ENCODE results near the gene OPCML.

OPCML gene

DNA sequence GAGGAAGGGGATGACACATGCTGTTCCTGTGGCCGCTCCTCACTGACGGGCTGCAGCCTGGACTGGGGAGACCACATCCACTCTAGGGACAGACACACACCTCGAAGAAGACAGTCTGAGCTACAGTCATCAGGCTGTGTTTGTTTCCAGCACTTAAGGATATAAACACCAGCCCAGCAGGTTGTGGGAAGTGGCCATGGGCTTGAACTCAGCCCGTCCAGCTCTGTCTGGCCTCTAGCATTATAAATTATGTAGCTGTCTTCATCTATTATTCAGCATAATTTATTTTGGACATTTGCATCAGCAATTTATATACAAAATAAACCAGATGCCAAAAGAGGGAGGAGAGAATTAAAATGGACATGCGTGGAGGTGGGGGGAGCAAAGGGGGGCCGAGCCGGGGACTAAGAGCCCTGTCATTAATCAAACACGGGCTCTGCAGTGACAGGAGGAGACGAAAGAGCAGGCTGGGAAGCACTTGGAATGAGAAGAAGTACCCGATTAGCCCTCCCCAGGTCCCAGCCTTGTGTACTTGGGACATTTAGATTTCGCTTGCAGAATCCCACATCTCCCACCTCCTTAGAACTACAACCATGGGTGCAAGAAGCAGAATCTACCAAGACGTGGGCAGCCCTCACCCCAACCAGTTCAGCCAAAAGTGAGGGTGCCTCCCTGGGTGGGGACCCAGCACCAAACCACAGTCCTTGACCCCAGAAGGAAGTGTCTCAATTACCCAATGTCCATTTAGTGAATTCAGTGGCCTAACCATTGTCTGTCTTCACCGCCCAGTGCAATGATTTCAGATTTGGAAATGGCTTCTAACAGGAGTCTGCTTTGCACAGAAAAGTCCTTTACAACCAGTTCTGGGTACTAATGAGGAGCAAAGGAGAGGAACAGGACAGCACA is 309.6 kb downstream of the OPCML start:
- no peak for FAIRE-seq

DNA sequence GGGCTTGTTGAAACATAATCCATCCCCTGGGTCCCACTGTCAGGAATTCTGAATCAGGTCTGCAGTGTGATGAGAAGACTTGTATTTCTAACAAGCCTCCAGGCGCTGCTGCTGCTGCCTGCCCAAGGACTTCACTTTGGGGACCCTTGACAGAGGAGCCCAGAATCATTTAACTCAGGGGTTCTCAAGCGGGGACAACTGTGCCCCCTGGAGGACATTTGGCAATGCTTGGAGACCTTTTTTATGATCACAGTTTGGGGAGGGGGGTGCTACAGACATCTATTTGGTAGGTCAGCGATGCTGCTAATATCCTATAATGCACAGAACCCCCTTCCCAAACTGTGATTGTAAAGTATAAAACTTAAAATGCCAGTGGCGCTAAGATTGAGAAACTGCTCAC is 312.8 kb downstream of the OPCML start:
- FAIRE-seq, result no peak

DNA sequence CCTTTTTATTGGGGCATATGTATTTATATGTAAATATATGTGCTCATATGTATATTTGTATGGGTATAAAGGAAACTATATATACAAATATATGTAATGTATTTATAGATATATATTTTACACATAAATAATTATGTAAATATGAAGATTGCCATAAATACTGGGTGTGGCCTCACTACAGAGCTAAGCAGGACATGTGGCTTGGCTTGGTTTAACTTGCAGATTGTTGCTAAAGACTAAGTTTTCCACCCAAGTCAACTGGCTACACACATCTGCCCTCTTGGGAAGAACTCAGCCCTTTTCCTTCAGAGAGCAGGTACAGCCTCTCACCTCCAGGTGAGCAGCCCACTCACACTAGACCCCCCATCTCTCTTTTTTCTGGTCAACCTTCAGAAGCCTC is 315.5 kb downstream of the OPCML start:
- no peak for FAIRE-seq

DNA sequence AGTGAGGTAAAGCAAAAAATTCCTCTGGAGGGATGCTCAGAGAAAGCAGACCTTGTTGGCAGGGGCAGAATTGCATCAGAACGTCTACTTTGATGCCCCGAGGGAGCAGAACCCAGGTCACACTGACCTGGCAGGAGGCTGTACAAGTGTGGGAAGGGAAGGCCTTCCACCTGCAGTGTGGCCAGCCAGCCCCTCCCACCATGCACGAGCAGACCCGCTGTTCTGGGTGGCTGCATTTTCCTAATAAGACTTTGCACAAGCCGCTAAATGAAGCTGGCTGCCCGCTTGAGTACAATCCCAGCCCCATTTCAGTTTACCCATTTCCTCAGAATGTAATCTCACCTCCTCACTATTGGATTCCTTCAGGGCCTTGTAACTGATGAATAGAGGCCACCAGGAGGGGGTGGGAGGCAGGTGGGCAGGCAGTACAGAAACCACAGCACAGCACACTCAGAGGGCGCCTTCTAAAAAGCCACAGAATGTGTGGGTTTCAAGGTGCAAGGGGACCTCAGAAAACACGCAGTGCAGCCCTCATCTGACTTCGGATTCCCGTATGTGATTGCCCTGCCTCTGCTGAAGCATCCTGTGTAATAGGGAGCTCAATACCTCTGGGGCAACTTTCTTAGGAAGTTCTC is 316.6 kb downstream of the OPCML start:
- FAIRE-seq, result no peak

DNA sequence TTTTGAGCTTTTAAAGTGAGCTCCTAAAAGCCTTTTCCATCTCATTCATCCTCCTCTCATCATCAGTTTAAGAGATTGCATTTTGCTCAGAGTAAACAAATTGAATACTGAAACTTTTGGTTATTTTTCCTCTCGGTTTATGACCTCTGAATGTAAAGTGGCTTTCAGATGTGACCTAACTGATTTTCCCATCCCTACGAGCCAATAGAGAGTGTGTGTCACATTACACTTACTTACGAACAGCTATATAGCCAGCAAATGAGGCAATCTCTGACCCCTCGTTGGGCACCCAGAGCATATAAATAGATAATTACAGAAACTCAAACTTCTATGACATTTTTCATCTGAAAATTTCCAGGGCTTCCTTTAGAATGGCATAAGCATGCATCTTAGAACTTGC is 317.7 kb downstream of the OPCML start:
- FAIRE-seq, result no peak

DNA sequence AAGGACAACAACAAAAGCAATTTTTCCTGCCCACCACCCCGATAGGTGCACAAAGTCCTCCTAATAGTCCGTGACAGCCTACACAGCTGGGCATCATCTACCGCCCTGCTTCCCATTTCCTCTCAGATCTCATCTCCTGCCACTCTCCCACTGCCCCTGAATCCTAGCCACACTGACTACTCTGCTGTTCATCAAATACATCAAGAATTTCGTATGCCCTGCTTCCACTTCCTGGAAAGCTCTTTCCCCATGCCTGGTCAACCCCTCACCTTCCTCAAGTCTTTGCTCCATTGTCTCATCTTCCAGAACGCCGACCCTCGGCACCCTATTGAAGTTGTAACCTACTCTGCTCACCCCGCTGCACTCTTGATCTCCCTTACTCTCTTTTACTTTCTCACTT is 320.1 kb downstream of the OPCML start:
- FAIRE-seq, result no peak

DNA sequence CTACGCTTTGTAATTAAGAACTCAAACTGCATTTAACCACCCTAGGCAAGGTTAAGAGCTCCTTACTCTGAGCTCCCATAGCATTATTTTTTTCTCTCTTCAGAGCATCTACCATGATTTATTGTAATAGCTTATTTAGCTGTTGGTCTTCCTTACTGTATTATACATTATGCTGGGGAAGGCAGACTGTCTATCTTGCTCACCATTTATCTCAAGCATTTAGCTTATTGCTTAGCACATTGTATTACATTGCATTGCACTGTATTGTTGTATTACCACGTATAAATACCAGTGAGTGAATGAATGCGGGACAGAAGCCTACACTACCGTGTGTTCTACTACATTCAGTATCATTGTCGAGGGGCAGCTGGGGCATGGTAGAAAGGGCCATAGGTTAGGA is 324.3 kb downstream of the OPCML start:
- no peak for FAIRE-seq

DNA sequence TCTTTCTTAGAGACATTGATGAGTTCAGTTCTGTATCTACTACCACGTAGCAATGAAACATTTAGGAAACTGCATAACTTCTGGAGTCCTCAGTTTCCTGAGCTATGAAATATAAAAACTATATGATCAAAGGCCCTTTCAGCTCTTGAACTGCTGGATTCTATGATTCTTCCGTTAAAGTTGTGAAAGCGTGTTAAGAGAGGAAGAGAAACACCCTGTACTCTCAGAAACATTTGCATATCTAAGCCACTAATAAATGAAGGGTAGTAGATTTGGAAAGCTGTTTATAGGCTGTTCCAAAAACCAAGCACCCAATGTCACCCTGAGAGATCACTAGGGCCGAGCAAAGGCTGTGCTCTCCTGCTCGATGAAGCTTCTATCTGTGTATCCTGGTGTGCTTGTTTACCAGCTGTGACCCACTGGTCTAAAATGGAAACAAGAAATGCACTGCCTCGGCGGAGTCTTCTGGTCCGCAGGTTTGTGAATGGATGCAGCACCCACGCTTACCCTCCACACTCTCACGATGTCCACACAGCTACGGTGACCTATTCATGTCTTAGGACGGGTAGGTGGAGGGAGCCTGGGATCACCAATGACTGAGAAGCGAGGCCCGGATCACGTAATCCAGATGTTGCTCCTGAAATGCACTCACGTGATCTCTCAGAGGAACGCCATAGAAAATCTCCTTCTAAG is 325.8 kb downstream of the OPCML start:
- no peak for FAIRE-seq

DNA sequence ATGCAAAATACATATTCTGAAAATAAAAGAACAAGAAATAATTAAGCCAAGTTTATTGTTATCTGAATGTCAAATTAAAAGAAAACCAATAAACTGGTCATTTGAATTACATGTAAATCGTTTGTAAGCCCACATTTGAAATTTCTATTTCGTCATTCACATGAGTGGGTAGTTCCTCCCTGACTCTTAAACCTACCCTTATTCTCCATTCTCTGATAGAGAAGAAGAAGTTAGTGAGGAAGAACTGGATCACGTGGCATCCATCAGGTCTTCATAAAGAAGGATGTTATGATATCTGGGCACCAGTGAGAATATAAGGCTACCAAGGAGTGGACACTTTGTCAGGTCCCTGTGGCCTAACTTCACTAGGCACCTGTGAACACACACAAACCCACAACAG is 328.1 kb downstream of the OPCML start:
- no peak for FAIRE-seq

DNA sequence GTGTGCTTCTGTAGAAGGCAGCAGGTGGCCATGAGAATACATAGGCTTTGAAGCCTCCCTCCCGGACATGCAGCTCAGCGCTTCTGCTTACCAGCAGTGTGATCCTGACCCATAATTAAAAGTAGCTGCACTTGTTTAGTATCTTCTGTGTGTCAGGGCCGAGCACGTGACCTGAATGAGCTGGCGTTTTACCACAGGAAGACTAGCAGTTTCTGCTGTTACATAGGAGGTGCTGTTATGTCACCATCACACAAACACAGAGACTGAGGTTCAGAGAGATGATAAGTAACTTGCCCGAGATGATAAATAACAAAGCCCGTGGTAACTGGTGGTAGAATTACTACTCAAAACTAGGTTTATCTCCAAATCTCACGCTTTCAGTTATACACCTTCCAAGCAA is 329.5 kb downstream of the OPCML start:
- no peak for FAIRE-seq

DNA sequence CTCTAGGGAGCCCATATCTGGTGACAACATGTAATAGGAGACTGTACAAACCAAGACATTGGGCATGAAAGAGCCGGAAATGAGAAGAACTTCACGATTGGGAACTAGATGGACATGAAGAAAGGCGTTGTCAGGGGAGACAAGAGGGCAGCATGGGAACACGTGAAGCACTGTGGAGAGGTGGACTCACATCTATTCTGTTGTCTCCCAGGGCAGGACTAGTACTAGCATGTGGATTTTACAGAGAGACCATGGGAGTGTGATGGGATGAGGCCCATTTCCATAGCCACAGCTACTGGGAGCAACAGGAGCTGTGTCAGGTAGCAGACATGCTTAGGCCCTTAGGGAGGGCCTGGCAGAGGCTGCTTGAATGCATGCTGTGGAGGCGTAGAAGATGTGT is 333.9 kb downstream of the OPCML start:
- no peak for FAIRE-seq

DNA sequence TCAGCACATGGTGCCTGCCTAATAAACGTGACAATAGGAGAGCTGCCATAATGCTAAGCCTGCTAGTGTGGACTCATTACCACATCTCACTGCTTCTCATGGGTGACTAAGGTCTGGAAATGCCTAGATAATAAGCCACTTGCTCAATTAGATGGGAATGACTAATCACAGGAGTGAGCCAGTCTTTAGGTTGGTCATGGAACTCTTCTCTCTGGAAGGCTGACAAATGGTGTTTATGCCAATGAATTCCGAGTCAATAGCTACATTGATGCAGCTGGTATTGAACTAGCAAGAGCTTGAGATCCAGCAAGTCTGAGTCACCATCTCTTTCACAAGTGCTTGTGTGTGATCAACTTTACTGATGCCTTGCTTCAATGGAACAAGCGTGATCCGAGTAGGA is 334.9 kb downstream of the OPCML start:
- no peak for FAIRE-seq

DNA sequence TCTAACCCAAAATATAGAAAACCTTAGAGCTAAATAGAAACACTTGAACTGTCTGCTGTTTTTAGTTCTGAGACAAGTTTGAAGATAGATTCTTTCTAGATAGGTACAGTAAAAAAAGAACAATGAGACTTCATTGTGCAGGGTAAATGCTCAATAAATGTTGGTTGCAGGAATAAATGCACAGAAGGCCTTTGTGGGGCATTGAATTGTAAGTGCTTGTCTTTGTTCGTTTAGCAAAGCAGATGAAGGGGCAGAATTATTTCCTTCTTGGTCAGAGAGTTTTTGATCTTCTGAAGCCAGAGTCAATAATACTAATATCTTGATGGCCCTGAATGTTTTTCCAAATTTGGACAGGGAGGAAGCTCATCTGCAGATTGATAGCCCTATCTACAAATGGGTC is 340.4 kb downstream of the OPCML start:
- FAIRE-seq, result no peak

DNA sequence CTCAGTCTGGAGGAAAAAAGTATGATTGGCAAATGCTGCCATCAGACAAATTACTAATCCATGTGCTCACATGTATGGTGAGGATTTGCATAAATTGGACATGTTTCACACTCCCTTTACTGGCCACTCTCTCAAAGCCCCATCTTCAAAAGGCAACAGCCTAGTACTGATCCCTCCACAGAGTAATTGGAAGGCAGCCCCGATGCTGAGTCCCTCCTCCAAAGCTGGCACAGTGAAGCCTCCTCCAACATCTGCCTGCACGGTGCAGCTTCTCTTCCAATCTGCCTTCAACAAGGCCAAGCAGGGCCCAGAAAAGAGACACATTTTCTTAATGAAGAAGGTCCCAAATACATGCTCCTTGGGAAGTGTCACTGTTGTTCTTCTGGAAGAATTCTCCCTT is 350.6 kb downstream of the OPCML start:
- no peak for FAIRE-seq

DNA sequence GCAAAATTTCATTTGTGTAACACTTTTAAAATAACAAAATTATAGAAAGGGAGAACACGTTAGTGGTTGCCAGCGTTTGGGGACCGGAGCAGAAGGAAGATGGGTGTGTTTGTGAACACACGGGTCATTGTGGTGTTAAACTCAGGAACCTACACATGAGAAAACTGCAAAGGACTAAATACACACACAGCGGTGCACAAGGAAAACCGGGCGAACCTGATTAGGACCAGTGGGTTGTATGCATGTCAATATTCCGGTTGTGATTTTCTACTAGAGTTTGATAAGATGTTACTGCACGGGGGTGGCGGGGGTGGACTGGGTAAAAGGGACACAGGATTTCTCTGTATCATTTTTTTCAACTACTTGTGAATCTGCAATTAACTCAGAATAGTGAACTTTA is 351.2 kb downstream of the OPCML start:
- FAIRE-seq, result no peak

DNA sequence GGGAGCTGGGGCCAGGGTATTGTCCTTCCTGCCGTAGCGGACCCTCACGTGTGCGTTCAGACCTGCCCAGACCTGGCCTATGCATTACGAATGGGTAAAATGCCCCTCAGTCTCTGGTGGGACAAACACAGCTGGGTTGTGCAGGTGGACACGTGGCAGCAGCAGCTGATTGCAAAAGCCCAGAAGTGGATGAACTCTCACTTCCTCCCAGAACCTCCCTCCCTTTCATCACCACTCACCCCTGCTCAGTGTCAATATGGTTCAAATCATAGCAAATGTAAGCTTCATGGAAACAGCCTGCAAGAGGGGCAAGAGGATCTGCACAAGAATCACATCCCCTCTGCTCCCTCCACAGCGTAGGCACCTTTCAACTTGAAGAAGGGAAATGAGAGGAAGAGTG is 352.1 kb downstream of the OPCML start:
- FAIRE-seq, result no peak

DNA sequence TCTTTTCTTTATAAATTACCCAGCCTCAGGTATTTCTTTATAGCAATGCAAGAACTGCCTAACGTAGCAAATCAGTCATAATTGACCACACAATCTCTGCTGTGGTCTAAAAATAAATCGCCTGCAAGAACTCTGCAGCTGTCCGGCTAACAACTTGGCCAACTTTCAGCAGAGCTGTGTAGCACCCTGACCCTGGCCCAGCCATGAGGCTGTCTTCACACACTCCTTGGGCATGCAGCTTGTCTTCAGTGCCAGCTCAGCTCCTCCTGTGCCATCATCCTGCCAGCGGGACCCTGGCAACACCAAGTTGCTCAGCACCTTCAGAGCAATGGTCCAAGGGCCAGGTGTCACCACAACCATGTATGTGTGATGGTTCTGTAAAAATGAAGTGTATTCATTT is 355.6 kb downstream of the OPCML start:
- no peak for FAIRE-seq

DNA sequence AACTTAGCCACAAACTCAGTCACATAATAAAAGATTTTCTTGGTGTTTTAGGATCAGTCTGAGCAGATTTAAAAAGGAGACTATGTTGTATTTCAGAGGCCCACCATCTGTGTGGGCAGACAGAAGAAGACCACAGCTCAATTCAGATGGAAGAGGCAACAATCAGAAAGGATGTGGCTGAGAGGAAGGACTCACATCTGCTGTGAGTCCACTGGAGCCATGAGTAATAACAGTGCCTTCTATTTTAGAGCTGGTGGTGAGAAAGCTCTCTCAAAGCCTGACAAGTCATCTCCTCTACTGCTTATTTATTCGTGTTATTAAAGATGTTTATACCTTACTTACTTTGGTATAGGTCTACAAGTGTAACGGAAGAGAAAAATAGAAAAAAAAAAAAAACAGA is 357.2 kb downstream of the OPCML start:
- FAIRE-seq, result no peak

DNA sequence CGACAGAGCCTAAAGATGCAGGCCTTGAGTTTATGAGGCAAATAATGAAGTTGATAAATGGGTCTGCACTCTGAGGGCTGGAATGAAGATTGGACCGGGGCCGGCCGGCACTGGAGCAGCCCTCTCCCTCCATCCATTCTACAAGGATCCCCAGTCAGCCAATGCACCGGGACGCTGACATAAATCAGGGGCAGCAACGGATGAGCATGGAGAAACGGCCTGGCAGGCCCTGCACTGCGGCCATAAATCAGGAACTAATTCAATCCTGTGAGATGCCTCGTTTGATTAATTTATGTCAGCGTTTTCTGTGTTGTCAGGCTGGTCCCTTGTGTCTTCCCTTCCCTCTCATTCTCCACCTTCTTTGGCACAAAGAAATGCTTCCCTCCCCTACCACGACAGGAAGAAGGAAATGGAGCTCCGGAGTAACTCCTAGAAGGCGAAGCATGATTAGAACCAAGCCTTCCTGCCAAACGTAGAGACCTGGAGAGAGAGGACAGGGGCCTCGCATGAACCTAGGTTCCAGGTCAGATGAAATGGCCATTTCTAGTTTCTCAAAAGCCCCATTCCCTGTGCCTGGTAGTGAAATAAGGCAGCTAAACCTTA is 358.4 kb downstream of the OPCML start:
- no peak for FAIRE-seq

DNA sequence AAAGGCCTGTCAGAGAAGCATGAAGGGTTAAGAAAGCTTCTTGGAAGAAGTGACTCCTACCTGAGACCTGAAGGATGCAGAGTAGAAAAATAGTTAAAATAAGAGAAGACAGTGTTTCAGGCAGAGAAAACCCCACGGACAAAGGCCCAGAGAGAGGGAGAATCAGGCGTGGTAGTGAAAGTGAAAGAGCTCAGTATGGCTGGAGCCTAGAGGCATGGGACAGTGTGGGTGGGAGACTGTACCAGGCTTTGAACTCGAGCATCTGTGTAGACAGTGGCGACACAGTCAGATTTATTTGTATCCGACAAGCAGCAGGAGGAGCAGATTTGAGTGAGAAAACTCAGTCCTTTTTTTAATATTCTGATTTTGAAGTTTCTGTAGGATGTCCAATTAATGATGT is 360.0 kb downstream of the OPCML start:
- no peak for FAIRE-seq

DNA sequence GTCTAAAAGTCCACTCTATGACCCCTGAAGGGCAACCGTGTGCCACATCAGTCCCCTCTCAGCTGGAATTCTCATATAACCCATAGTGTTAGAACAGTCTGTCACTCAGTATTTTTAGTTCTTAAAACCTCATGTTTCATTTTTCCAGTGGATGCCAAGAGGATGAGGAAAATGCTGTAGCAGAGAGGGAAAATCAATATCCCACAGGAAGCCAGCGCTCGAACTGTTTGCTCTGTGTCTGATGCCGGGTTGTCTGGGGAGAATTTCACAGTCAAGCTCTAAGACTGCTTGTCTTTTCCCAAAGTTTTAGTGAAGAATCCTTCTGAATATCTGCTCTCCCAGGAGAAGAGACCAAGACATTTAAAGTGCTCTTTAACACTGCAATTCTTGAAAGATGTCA is 360.9 kb downstream of the OPCML start:
- FAIRE-seq, result no peak

DNA sequence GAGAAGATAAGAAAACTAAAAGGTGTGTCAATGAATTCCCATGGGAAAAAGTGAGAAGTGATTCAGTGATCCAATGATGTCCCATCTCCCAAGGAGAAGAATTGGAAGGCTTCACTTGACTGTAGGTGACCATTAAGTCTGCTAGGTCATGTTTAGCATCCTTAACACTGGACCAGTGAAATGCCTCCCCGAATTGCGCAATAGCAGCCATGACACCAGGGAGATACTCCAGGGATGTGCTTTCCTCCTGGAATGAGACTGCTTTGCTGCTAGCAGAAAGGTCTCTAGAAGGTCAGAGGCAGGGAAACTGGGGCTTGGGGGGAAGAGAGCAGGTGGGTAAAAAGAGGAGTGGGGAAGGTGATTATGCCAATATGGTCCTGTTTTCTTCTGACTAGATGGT is 364.3 kb downstream of the OPCML start:
- no peak for FAIRE-seq

DNA sequence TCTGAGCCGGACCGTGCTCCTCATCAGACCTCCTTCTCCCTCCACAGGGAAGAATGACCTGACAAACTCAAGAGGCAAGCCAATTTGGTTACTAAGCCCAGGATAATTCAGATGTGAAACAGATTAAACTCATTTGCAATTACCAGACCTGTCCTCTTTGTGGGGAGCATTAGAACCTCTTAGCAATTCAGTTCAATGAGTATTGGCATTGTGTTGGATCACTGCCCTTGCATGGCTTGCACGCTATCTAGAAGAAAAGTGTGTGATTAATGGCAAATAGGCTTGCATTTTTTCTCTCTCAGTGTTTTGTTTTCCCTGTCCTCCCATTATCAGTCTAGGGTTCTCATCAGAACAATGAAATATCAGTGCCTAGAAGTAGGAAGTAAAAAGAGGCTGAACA is 365.6 kb downstream of the OPCML start:
- no peak for FAIRE-seq

DNA sequence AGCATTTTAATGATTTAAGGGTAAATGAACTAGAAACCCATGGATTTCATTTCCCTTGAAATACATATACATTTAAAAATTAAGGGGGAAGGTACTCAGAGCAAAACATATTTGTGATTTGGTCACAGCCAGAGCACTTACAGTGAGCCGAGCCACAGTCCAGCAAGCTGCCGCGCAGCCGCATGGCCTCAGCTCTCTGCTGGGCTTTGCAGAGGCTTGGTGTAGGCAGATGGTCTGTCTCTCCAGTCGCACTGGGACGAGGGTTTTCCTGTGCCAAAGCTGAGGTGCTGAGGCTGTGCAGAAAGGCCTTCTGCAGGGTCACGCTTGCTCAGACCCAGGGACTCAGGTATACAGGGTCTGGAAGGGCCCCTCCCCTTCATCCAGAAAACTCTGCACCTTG is 367.3 kb downstream of the OPCML start:
- no peak for FAIRE-seq

All from TTC549 (cell line).